ENCODE data around the gene TSPEAR.

GRCh38 chr21:44712203-44713028 is 1.0 kb upstream of the TSPEAR start:
- TF ChIP-seq POLR2AphosphoS5 (IDR thresholded peaks at IDR 0.05; ENCODE audit: low read depth, low read length) (no peak), REST (IDR thresholded peaks at IDR 0.05; ENCODE audit: insufficient read depth in 1 of 2, low read depth in 2 of 2, low read length in 2 of 2) (no peak), TAF1 (IDR thresholded peaks at IDR 0.05; ENCODE audit: borderline replicate concordance, insufficient read depth, low read length) (no peak), SIN3A (IDR thresholded peaks at IDR 0.05; ENCODE audit: borderline replicate concordance, insufficient read depth, low read length) (no peak)

Measured in PFSK-1 (cell line).